Type B pancreatic cell (in vitro differentiated cells): Measurements from ENCODE around the gene LEPR. TPM values are rescaled to one million over a fixed set of nuclear protein-coding genes. Genes with fewer than 3 reads are reported as not detected.
"Not testable (repeated sequence)": the region's sequence is repeated elsewhere in the genome, so short reads cannot be mapped to it uniquely, and the experiment has no call there.

Experiments used
- DNase-seq: peaks from one replicate; pipeline ENCODE4 v3.0.0; 2021; ENCODE audit warnings: mixed read lengths; ENCODE audit not compliant: unreplicated experiment; ENCODE audit errors: extremely low spot score
- H3K27ac Mint-ChIP-seq: 2 replicates; pipeline ENCODE4 v1.8.0; 2021; ENCODE audit warnings: mild to moderate bottlenecking, mixed read lengths
- H3K27me3 Mint-ChIP-seq: 2 replicates; pipeline ENCODE4 v1.8.0; 2021; ENCODE audit warnings: mixed read lengths
- H3K36me3 Mint-ChIP-seq: 2 replicates; pipeline ENCODE4 v1.8.0; 2021; ENCODE audit warnings: mixed read lengths
- H3K4me1 Mint-ChIP-seq: one replicate; pipeline ENCODE4 v1.8.0; 2021; ENCODE audit warnings: mixed read lengths; ENCODE audit not compliant: unreplicated experiment
- H3K4me3 Mint-ChIP-seq: 2 replicates; pipeline ENCODE4 v1.8.0; 2021; ENCODE audit warnings: mild to moderate bottlenecking, mixed read lengths
- H3K9me3 Mint-ChIP-seq: 2 replicates; pipeline ENCODE4 v1.8.0; 2021; ENCODE audit warnings: mixed read lengths
- total RNA-seq: library from RNA; stranded (reverse); gene quantifications from 2 replicates; pipeline ENCODE4 v1.2.1, GENCODE V29; 2021; ENCODE audit warnings: low replicate concordance
- TF ChIP-seq, protein P1 (sequence below): fragments of 200-600 bp; sonication (generic); conservative IDR thresholded peaks from 2 replicates; pipeline ENCODE4 v1.5.0; 2021; ENCODE audit warnings: antibody characterized with exemption, mild to moderate bottlenecking

LEPR gene
- total RNA-seq, 1 donor from 2014 or later: 5.4 TPM

DNA sequence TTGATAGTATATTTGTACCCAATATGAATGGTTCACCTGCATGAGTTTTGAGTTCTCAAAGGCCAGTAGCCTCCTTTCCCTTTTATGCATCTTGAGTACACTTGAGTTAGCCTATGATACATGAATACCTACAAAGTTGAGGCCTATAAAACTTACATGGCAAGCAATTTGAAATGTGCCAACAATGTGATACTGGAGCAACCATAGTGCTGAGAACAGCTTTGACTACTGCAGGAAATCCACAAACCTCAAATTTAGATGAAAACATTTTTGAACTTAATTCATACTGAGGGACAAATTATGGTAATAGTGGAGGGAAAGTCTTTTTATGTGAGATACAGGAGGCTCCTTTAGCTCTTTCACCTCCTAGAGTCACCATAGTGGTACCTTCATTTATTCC is 37.4 kb downstream of the LEPR start:
- TF ChIP-seq, protein P1, sequence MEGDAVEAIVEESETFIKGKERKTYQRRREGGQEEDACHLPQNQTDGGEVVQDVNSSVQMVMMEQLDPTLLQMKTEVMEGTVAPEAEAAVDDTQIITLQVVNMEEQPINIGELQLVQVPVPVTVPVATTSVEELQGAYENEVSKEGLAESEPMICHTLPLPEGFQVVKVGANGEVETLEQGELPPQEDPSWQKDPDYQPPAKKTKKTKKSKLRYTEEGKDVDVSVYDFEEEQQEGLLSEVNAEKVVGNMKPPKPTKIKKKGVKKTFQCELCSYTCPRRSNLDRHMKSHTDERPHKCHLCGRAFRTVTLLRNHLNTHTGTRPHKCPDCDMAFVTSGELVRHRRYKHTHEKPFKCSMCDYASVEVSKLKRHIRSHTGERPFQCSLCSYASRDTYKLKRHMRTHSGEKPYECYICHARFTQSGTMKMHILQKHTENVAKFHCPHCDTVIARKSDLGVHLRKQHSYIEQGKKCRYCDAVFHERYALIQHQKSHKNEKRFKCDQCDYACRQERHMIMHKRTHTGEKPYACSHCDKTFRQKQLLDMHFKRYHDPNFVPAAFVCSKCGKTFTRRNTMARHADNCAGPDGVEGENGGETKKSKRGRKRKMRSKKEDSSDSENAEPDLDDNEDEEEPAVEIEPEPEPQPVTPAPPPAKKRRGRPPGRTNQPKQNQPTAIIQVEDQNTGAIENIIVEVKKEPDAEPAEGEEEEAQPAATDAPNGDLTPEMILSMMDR: no peak
- Mint-ChIP-seq H3K4me1 (no peaks in the 10 kb centered on the region), H3K27ac (no peak overlapping the region), H3K4me3 (no peak overlapping the region), H3K36me3 (peaks cover 4% of the 10 kb centered on the region), H3K9me3 (no peaks in the 10 kb centered on the region), H3K27me3 (no peaks in the 10 kb centered on the region)
- no peak for DNase-seq

DNA sequence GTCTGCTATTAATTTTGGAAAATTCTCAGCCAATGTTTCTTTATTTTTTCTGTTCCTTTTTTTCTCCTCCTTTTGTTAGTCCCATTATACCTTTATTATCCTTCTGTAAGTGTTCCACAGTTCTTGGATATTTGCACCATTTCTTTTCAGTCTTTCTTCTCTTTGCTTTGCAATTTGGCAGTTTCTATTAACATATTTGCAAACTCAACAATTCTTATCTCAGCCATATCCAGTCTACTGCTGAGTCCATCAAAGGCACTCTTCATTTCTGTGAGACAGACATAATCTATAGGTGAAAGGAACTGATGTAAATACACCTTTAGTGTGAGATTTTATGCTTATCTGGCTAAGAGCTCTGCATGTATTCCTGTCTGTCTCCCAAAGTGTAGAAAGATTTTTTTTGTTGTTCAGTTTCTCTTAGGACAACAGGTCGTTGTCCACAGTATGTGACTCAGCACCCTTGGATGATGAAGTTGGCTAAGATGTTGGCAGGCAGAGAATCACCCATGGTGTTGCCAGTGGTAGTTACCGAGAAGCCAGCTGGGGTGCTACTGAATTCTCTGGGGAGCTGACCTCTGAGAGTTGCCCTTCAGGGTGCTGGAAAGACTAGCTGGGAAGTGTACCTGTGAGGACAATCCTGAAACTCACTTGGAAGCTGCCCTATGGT is 38.4 kb downstream of the LEPR start:
- H3K9me3 Mint-ChIP-seq: no peaks in the 10 kb centered on the region
- H3K36me3 Mint-ChIP-seq: peaks cover 4% of the 10 kb centered on the region
- H3K4me3 Mint-ChIP-seq: no peak overlapping the region
- H3K27ac Mint-ChIP-seq: no peak overlapping the region
- DNase-seq: no peak
- no peaks in the 10 kb centered on the region for H3K4me1 Mint-ChIP-seq
- TF ChIP-seq, protein P1: no peak
- no peaks in the 10 kb centered on the region for H3K27me3 Mint-ChIP-seq

DNA sequence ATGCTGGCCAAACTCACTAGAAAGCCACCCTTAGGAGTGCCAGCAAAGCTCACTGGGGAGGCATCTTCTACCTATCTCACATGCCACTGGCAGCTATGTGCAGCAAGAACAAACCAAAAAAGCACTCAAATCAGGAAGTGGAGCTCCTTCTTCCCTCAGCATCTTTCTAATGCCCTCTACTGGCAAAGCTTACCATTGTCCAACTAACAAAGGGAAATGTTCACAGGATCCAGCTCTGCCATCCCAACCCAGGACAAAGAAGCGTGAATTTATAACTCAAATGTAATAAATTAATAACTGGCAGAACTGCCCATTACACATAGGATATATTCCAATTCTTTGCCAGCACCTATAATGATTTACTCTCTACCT is 38.9 kb downstream of the LEPR start:
- no peak overlapping the region for H3K27ac Mint-ChIP-seq
- TF ChIP-seq, protein P1: peak; percentile 60
- no peak for DNase-seq
- H3K9me3 Mint-ChIP-seq: no peaks in the 10 kb centered on the region
- no peaks in the 10 kb centered on the region for H3K27me3 Mint-ChIP-seq
- no peak overlapping the region for H3K4me3 Mint-ChIP-seq
- peaks cover 4% of the 10 kb centered on the region for H3K36me3 Mint-ChIP-seq
- no peaks in the 10 kb centered on the region for H3K4me1 Mint-ChIP-seq

DNA sequence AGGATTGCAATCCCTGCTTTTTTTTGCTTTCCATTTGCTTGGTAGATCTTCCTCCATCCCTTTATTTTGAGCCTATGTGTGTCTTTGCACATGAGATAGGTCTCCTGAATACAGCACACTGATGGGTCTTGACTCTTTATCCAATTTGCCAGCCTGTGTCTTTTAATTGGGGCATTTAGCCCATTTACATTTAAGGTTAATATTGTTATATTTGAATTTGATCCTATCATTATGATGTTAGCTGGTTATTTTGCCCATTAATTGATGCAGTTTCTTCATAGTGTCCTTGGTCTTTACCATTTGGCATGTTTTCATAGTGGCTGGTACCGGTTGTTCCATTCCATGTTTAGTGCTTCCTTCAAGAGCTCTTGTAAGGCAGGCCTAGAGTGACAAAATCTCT is 45.4 kb downstream of the LEPR start:
- DNase-seq, H3K36me3 Mint-ChIP-seq, H3K4me1 Mint-ChIP-seq, H3K4me3 Mint-ChIP-seq, H3K27me3 Mint-ChIP-seq, H3K9me3 Mint-ChIP-seq, H3K27ac Mint-ChIP-seq: not testable (repeated sequence)

DNA sequence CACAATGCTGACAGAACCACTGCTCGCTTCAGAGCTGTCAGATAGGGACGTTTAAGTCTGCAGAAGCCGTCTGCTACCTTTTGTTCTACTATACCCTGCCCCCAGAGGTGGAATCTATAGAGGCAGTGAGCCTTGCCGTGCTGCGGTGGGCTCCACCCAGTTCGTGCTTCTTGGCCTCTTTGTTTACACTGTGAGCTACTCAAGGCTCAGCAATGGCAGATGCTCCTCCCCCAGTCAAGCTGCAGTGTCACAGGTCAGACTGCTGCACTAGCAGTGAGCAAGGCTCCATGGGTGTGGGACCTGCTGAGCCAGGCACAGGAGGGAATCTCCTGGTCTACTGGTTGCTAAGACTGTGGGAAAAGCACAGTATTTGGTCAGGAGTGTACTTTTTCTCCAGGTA is 47.1 kb downstream of the LEPR start:
- no peaks in the 10 kb centered on the region for H3K27me3 Mint-ChIP-seq

DNA sequence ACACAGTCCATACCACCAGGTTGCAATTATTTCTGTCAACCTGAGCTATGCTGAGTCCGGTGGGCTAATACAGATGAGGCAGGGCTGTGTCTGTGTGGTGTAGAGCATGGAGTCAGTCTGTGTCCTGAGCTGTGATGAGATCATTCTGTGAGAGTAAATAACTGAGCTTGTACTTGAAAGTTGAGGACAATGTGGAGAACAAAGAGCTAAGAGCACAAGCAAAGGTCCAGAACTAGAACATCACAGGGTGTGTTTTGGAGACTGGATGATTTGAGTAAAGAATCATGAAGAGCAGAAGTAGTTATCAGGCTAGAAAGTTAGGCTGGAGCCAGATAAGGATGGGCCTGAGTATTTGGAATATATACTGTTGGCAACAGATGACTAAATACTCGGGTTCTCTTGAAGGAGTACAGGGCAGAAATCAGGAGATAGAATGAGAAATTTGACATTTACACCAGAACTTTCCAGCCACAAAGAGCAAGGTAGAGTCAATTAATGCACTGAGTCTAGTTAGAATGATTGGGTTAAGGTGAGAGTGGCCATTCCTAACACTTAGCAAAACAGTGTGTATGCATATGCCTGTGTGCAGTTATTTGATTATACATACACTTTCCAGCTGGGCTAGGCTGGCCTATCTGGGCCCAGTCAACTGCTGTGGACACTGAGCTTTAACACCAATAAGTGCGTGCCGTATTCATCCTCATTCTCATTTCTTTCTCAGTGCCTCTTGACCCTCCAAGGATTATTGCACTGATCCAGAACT is 48.8 kb downstream of the LEPR start:
- peaks cover 13% of the 10 kb centered on the region for H3K4me1 Mint-ChIP-seq
- no peaks in the 10 kb centered on the region for H3K27me3 Mint-ChIP-seq
- no peak for DNase-seq
- TF ChIP-seq, protein P1: no peak
- H3K36me3 Mint-ChIP-seq: peaks cover 3% of the 10 kb centered on the region
- peaks cover 5% of the 10 kb centered on the region for H3K9me3 Mint-ChIP-seq
- H3K4me3 Mint-ChIP-seq: no peak overlapping the region
- no peak overlapping the region for H3K27ac Mint-ChIP-seq

More for the DNA sequence above, 47.1 kb downstream of the LEPR start:
- Mint-ChIP-seq H3K4me1 (peaks cover 13% of the 10 kb centered on the region), H3K4me3 (no peak overlapping the region), H3K9me3 (peaks cover 5% of the 10 kb centered on the region), H3K36me3 (peaks cover 3% of the 10 kb centered on the region), H3K27ac (no peak overlapping the region)
- DNase-seq: no peak
- TF ChIP-seq, protein P1: peak; percentile 46
